IMR-90 (cell line): Measurements from ENCODE around the gene RPL37. TPM values are rescaled to one million over a fixed set of nuclear protein-coding genes. Genes with fewer than 3 reads are reported as not detected.

Source experiments
- ATAC-seq: fragments of 200-7000 bp; cut with Tn5 transposase; 2 replicates; pipeline ENCODE4 v1.9.1; 2020; ENCODE audit warnings: low read depth, mild to moderate bottlenecking, moderate library complexity
- BruUV-seq: library from RNA; stranded (reverse); fragments of 400-500 nt; replicated peaks from 2 replicates; lab custom pipeline; 2021; lab: Mats Ljungman, UMichigan
- CTCF ChIA-PET: fragments of 300-600 bp; formaldehyde crosslinking; extraction: SDS; loops from one replicate; lab custom pipeline; 2021; ENCODE audit warnings: antibody characterized with exemption; lab: Yijun Ruan, JAX
- POLR2A ChIA-PET: fragments of 300-600 bp; sonication (Branson Sonifier 250); formaldehyde crosslinking; loops from one replicate; lab custom pipeline; 2022; ENCODE audit warnings: antibody characterized with exemption; ENCODE audit not compliant: unreplicated experiment; lab: Charles Lee
- DNase-seq: peaks from one replicate; pipeline ENCODE4 v3.0.0; 2013
- H2AFZ ChIP-seq: replicated peaks from 2 replicates; pipeline ENCODE3; 2013; ENCODE audit warnings: low read length, mild to moderate bottlenecking; ENCODE audit not compliant: poor library complexity
- H2AK5ac ChIP-seq: 2 replicates; pipeline ENCODE4 v1.6.1; 2013; ENCODE audit warnings: low read depth, low read length, inconsistent platforms
- H2AK9ac ChIP-seq: replicated peaks from 2 replicates; pipeline ENCODE3; 2013; ENCODE audit warnings: mild to moderate bottlenecking, low read depth, low read length, moderate library complexity; ENCODE audit not compliant: poor library complexity
- H2BK120ac ChIP-seq: 2 replicates; pipeline ENCODE4 v1.6.1; 2013; ENCODE audit warnings: low read depth, low read length, inconsistent platforms
- H2BK15ac ChIP-seq: 3 replicates; pipeline ENCODE4 v1.6.1; 2013; ENCODE audit warnings: low read depth, low read length, inconsistent platforms
- H2BK20ac ChIP-seq: 2 replicates; pipeline ENCODE4 v1.6.1; 2013; ENCODE audit warnings: low read depth, mild to moderate bottlenecking, inconsistent platforms, low read length, moderate library complexity
- H2BK5ac ChIP-seq: 2 replicates; pipeline ENCODE4 v1.6.1; 2013; ENCODE audit warnings: mild to moderate bottlenecking, low read depth, low read length, inconsistent platforms; ENCODE audit not compliant: poor library complexity, severe bottlenecking
- H3K14ac ChIP-seq: replicated peaks from 2 replicates; pipeline ENCODE4 v1.6.1; 2013; ENCODE audit warnings: low read depth, low read length, inconsistent platforms
- H3K18ac ChIP-seq: 2 replicates; pipeline ENCODE4 v1.6.1; 2013; ENCODE audit warnings: low read depth, low read length, control low read depth
- H3K23ac ChIP-seq: 2 replicates; pipeline ENCODE4 v1.6.1; 2013; ENCODE audit warnings: low read depth, low read length, inconsistent platforms
- H3K27ac ChIP-seq: 2 replicates; pipeline ENCODE4 v1.5.1; 2013; ENCODE audit warnings: mild to moderate bottlenecking, control low read depth, low read length; ENCODE audit not compliant: insufficient read depth
- H3K27me3 ChIP-seq: 2 replicates; pipeline ENCODE4 v1.6.1; 2013; ENCODE audit warnings: low read length; ENCODE audit not compliant: control insufficient read depth, insufficient read depth
- H3K36me3 ChIP-seq: 2 replicates; pipeline ENCODE4 v1.6.1; 2013; ENCODE audit warnings: low read length, mixed read lengths; ENCODE audit not compliant: control insufficient read depth, insufficient read depth
- H3K4ac ChIP-seq: 2 replicates; pipeline ENCODE4 v1.6.1; 2013; ENCODE audit warnings: low read depth, low read length, inconsistent platforms
- H3K4me1 ChIP-seq: 2 replicates; pipeline ENCODE4 v1.6.1; 2013; ENCODE audit warnings: low read length, mixed read lengths; ENCODE audit not compliant: control insufficient read depth, insufficient read depth
- H3K4me2 ChIP-seq: 2 replicates; pipeline ENCODE4 v1.6.1; 2013; ENCODE audit warnings: low read depth, mild to moderate bottlenecking, control low read depth, low read length, moderate library complexity
- H3K4me3 ChIP-seq: 2 replicates; pipeline ENCODE4 v1.5.1; 2013; ENCODE audit warnings: low read depth, mild to moderate bottlenecking, control low read depth, low read length, moderate library complexity; ENCODE audit not compliant: insufficient read depth
- H3K56ac ChIP-seq: 2 replicates; pipeline ENCODE4 v1.6.1; 2013; ENCODE audit warnings: low read length, inconsistent platforms; ENCODE audit not compliant: insufficient read depth; ENCODE audit errors: extremely low read depth
- H3K79me1 ChIP-seq, 2 experiments: 2 replicates each; pipeline ENCODE4 v1.6.1; 2013; ENCODE audit warnings: low read length in 2 of 2, inconsistent platforms in 1 of 2, low read depth in 1 of 2
- H3K9ac ChIP-seq: 2 replicates; pipeline ENCODE4 v1.6.1; 2013; ENCODE audit warnings: low read depth, low read length, control low read depth
- H3K9me1 ChIP-seq: 2 replicates; pipeline ENCODE4 v1.6.1; 2013; ENCODE audit warnings: low read length, inconsistent platforms; ENCODE audit not compliant: insufficient read depth
- H3K9me3 ChIP-seq: 2 replicates; pipeline ENCODE4 v1.6.1; 2013; ENCODE audit warnings: low read length; ENCODE audit not compliant: control insufficient read depth, insufficient read depth
- H4K20me1 ChIP-seq: 2 replicates; pipeline ENCODE4 v1.6.1; 2013; ENCODE audit warnings: low read length, inconsistent platforms; ENCODE audit not compliant: insufficient read depth
- H4K5ac ChIP-seq: 2 replicates; pipeline ENCODE4 v1.6.1; 2013; ENCODE audit warnings: mild to moderate bottlenecking, low read depth, low read length, control low read depth
- H4K8ac ChIP-seq, 2 experiments: 2 replicates each; pipeline ENCODE4 v1.6.1; 2013; ENCODE audit warnings: low read depth in 2 of 2, low read length in 2 of 2, control low read depth in 1 of 2, inconsistent platforms in 1 of 2
- H4K91ac ChIP-seq: 2 replicates; pipeline ENCODE4 v1.6.1; 2013; ENCODE audit warnings: low read depth, low read length, inconsistent platforms; ENCODE audit not compliant: insufficient read depth
- BHLHE40 ChIP-seq: fragments of 150-350 bp; IDR thresholded peaks from 2 replicates; pipeline ENCODE4 v1.6.1; 2016; ENCODE audit warnings: mild to moderate bottlenecking, low read depth, low read length
- CEBPB ChIP-seq: IDR thresholded peaks from 2 replicates; pipeline ENCODE4 v1.6.1; 2012; ENCODE audit warnings: low read depth, low read length, improper control_type of control experiment
- CHD1 ChIP-seq: IDR thresholded peaks from 2 replicates; pipeline ENCODE4 v1.6.1; 2012; ENCODE audit warnings: low read depth, low read length, improper control_type of control experiment
- MAFK ChIP-seq: IDR thresholded peaks from 2 replicates; pipeline ENCODE4 v1.6.1; 2012; ENCODE audit warnings: low read depth, low read length, improper control_type of control experiment
- MAZ ChIP-seq: IDR thresholded peaks from 2 replicates; pipeline ENCODE4 v1.6.1; 2012; ENCODE audit warnings: low read depth, mild to moderate bottlenecking, low read length, improper control_type of control experiment, moderate library complexity, borderline replicate concordance
- POLR2A ChIP-seq: IDR thresholded peaks from 2 replicates; pipeline ENCODE4 v1.6.1; 2012; ENCODE audit warnings: mild to moderate bottlenecking, low read depth, low read length
- RFX5 ChIP-seq: IDR thresholded peaks from 2 replicates; pipeline ENCODE4 v1.8.0; 2012; ENCODE audit warnings: low read depth, mild to moderate bottlenecking, low read length, moderate library complexity
- WGBS, 2 experiments: methylation state at CpG; one replicate each; pipeline versions ENCODE4 v1.1.5 to v1.1.7; 2013; ENCODE audit warnings: missing lambda C conversion rate in 2 of 2; ENCODE audit not compliant: insufficient read length in 1 of 2; ENCODE audit errors: extremely low coverage in 2 of 2; 5-methylcytosine and 5-hydroxymethylcytosine counted together
- dilution Hi-C: fragments of 300-500 bp; cut with HindIII; formaldehyde crosslinking; loops from one replicate; pipeline ENCODE4 v1.14.3; 2018; ENCODE audit warnings: low sequenced_read_pairs; ENCODE audit not compliant: unreplicated experiment
- in situ Hi-C: fragments of 300-500 bp; cut with MboI; formaldehyde crosslinking; loops from 3 replicates; pipeline ENCODE4 v1.14.3; 2019; ENCODE audit warnings: low sequenced_read_pairs, inconsistent platforms, mixed read lengths
- intact Hi-C: fragments of 100-400 bp; cut with micrococcal nuclease; formaldehyde crosslinking; loops from 2 replicates; pipeline ENCODE4 v1.10.0; 2022
- polyA plus RNA-seq, 3 experiments: library from polyadenylated mRNA; depleted of rRNA; stranded (reverse); fragments of >200 nt; gene quantifications; 2 replicates each; pipeline ENCODE4 v1.2.3, GENCODE V29; 2012; ENCODE audit warnings: low replicate concordance in 1 of 3
- total RNA-seq: library from RNA; depleted of rRNA; stranded (reverse); fragments of >200 nt; gene quantifications from 2 replicates; pipeline ENCODE4 v1.2.3, GENCODE V29; 2012
- TF ChIP-seq, protein P1 (sequence below): fragments of 150-350 bp; IDR thresholded peaks from 2 replicates; pipeline ENCODE4 v1.6.1; 2016; ENCODE audit warnings: low read depth, mild to moderate bottlenecking, low read length, moderate library complexity, borderline replicate concordance
- TF ChIP-seq, protein P2 (sequence below): fragments of 150-350 bp; IDR thresholded peaks from 2 replicates; pipeline ENCODE4 v1.6.1; 2017; ENCODE audit warnings: mild to moderate bottlenecking, antibody characterized with exemption, low read length, low read depth

RPL37 gene
- total and polyA plus RNA-seq, 2 of the 4 experiments (the other 2 are of a cell fraction): 35.3 to 294 TPM

DNA sequence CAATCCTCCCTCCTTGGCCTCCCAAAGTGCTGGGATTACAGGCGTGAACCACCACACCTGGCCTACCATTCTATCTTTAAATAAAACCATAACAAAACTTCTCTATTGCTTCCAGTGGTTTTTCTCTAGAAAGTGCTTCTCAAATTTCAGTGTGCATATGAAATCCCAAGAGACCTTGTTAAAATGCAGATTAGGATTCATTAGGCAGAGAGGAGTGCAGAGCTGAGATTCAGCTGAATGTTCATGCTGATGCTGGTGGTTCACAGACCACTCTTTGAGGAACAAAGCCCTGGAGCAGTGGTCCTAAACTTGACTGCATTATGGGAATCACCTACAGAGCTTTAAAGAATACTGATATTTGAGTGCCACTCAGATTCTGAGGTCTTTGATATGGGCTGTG, 34.4 kb upstream of the RPL37 start:
- Histone ChIP-seq H2BK120ac (no peak overlapping the region), H4K91ac (no peak overlapping the region), H3K36me3 (no peaks in the 10 kb centered on the region), H3K4me2 (no peak overlapping the region), H3K14ac (no peak overlapping the region), H3K9ac (no peak overlapping the region), H3K18ac (no peak overlapping the region), H3K27ac (no peak overlapping the region), H2BK5ac (no peak overlapping the region), H2AK5ac (no peak overlapping the region), H3K4ac (no peak overlapping the region), H3K79me1 (no peaks in the 10 kb centered on the region), H2AFZ (no peak overlapping the region), H2AK9ac (no peak overlapping the region), H2BK20ac (no peak overlapping the region), H3K27me3 (no peaks in the 10 kb centered on the region), H3K56ac (no peak overlapping the region), H3K23ac (no peak overlapping the region), H3K4me1 (no peaks in the 10 kb centered on the region), H4K20me1 (no peaks in the 10 kb centered on the region), H3K4me3 (no peak overlapping the region), H4K5ac (no peak overlapping the region), H3K9me1 (no peaks in the 10 kb centered on the region), H3K9me3 (no peaks in the 10 kb centered on the region), H4K8ac (no peak overlapping the region), H2BK15ac (no peak overlapping the region)
- BruUV-seq: no TSS peak
- dilution Hi-C loops: no loop called here
- DNase-seq (no peak), ATAC-seq (no peak)
- intact Hi-C loops: no loop called here
- no CpG with 5 or more reads among the region's 1 CpG for WGBS, 2 experiments
- no peak for TF ChIP-seq BHLHE40
- no peak for TF ChIP-seq RFX5
- no peak for TF ChIP-seq CEBPB
- TF ChIP-seq MAFK: no peak
- TF ChIP-seq, protein P1, sequence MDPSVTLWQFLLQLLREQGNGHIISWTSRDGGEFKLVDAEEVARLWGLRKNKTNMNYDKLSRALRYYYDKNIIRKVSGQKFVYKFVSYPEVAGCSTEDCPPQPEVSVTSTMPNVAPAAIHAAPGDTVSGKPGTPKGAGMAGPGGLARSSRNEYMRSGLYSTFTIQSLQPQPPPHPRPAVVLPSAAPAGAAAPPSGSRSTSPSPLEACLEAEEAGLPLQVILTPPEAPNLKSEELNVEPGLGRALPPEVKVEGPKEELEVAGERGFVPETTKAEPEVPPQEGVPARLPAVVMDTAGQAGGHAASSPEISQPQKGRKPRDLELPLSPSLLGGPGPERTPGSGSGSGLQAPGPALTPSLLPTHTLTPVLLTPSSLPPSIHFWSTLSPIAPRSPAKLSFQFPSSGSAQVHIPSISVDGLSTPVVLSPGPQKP: no peak
- no peak for TF ChIP-seq POLR2A
- TF ChIP-seq, protein P2, sequence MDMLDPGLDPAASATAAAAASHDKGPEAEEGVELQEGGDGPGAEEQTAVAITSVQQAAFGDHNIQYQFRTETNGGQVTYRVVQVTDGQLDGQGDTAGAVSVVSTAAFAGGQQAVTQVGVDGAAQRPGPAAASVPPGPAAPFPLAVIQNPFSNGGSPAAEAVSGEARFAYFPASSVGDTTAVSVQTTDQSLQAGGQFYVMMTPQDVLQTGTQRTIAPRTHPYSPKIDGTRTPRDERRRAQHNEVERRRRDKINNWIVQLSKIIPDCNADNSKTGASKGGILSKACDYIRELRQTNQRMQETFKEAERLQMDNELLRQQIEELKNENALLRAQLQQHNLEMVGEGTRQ: no peak
- no peak for TF ChIP-seq MAZ
- TF ChIP-seq CHD1: no peak
- ChIA-PET POLR2A (no interaction called here), CTCF (no interaction called here)
- in situ Hi-C loops: no loop called here
